GM23248 (cell line): ENCODE results near the gene NCAPD2. TPM values are rescaled to one million over a fixed set of nuclear protein-coding genes. Genes with fewer than 3 reads are reported as not detected.
"Not testable (repeated sequence)": the region's sequence is repeated elsewhere in the genome, so short reads cannot be mapped to it uniquely, and the experiment has no call there.

Experiments used
- DNase-seq: peaks from one replicate; pipeline ENCODE4 v3.0.0-alpha.2; 2015
- H2AFZ ChIP-seq: fragments of 200-600 bp; sonication (generic); 2 replicates; pipeline ENCODE4 v1.6.1; 2016; ENCODE audit warnings: antibody characterized with exemption
- H3F3A ChIP-seq: fragments of 200-600 bp; sonication (generic); 2 replicates; pipeline ENCODE4 v1.6.1; 2016; ENCODE audit warnings: mild to moderate bottlenecking, antibody characterized with exemption, mixed run types; ENCODE audit not compliant: insufficient read depth
- H3K27ac ChIP-seq: fragments of 200-600 bp; sonication (generic); 2 replicates; pipeline ENCODE4 v1.5.1; 2016; ENCODE audit warnings: mild to moderate bottlenecking
- H3K27me3 ChIP-seq: fragments of 200-600 bp; sonication (generic); replicated peaks from 2 replicates; pipeline ENCODE4 v1.6.1; 2016; ENCODE audit warnings: mild to moderate bottlenecking; ENCODE audit not compliant: insufficient read depth
- H3K36me3 ChIP-seq: fragments of 200-600 bp; sonication (generic); 2 replicates; pipeline ENCODE4 v1.6.1; 2016; ENCODE audit warnings: low read depth, mild to moderate bottlenecking
- H3K4me1 ChIP-seq: fragments of 200-600 bp; sonication (generic); 2 replicates; pipeline ENCODE4 v1.6.1; 2016; ENCODE audit warnings: mild to moderate bottlenecking; ENCODE audit not compliant: insufficient read depth
- H3K4me2 ChIP-seq: fragments of 200-600 bp; sonication (generic); one replicate; pipeline ENCODE4 v1.6.1; 2016; ENCODE audit warnings: mild to moderate bottlenecking; ENCODE audit not compliant: unreplicated experiment
- H3K4me3 ChIP-seq: fragments of 200-600 bp; sonication (generic); 2 replicates; pipeline ENCODE4 v1.5.1; 2016; ENCODE audit warnings: mild to moderate bottlenecking
- H3K79me2 ChIP-seq: fragments of 200-600 bp; sonication (generic); 2 replicates; pipeline ENCODE4 v1.6.1; 2016; ENCODE audit warnings: mild to moderate bottlenecking; ENCODE audit not compliant: insufficient read depth
- H3K9ac ChIP-seq: fragments of 200-600 bp; sonication (generic); 2 replicates; pipeline ENCODE4 v1.6.1; 2016; ENCODE audit warnings: mild to moderate bottlenecking
- H3K9me2 ChIP-seq: fragments of 200-600 bp; sonication (generic); 2 replicates; pipeline ENCODE4 v1.6.1; 2016; ENCODE audit warnings: mixed run types, mild to moderate bottlenecking, moderate library complexity; ENCODE audit not compliant: insufficient read depth
- H3K9me3 ChIP-seq: fragments of 200-600 bp; sonication (generic); one replicate; pipeline ENCODE4 v1.6.1; 2017; ENCODE audit warnings: low read depth
- H4K20me1 ChIP-seq: fragments of 200-600 bp; sonication (generic); 2 replicates; pipeline ENCODE4 v1.6.0; 2016; ENCODE audit not compliant: insufficient read depth
- EZH2 ChIP-seq: fragments of 200-600 bp; sonication (generic); IDR thresholded peaks from 2 replicates; pipeline ENCODE4 v1.6.1; 2018; ENCODE audit warnings: antibody characterized with exemption, mild to moderate bottlenecking; ENCODE audit not compliant: insufficient read depth, poor library complexity, severe bottlenecking
- EZH2phosphoT487 ChIP-seq: fragments of 200-600 bp; sonication (generic); IDR thresholded peaks from 2 replicates; pipeline ENCODE4 v1.6.1; 2018; ENCODE audit warnings: antibody characterized with exemption, moderate library complexity, mild to moderate bottlenecking, low read depth; ENCODE audit not compliant: insufficient read depth
- WGBS, 2 experiments: methylation state at CpG; one replicate each; pipeline ENCODE4 v1.1.6; 2015 to 2017; ENCODE audit warnings: low lambda C conversion rate in 2 of 2, low coverage in 1 of 2; ENCODE audit errors: missing lambda C conversion rate in 2 of 2; 5-methylcytosine and 5-hydroxymethylcytosine counted together
- in situ Hi-C: fragments of 300-500 bp; cut with MboI; formaldehyde crosslinking; loops from 2 replicates; pipeline ENCODE4 v1.15.0; 2020
- polyA plus RNA-seq: library from polyadenylated mRNA; unstranded; fragments of >200 nt; fragmentation: Nextera tagmentation; extraction: Ambion mirVana; gene quantifications from 2 replicates; pipeline ENCODE4 v1.2.1, GENCODE V29; 2016
- total RNA-seq: library from RNA; depleted of rRNA; stranded (reverse); fragments of >200 nt; shearing (Covaris generic); gene quantifications from 2 replicates; pipeline ENCODE4 v1.2.3, GENCODE V29; 2014

Gene NCAPD2
- total and polyA plus RNA-seq, 2 experiments from 2014 or later: 15.5 to 26.3 TPM

GRCh38 chr12:6553051-6553868 lies 59.4 kb downstream of the NCAPD2 start:
- no peaks in the 10 kb centered on the region for H3K27me3 ChIP-seq
- H3K9ac ChIP-seq: peak overlapping the region; percentile 89
- DNase-seq: peak; percentile 97
- WGBS, 2 experiments: 11 to 14% methylated on average over 15 of the region's 15 CpGs
- peak overlapping the region; percentile 89 for H3K4me3 ChIP-seq
- H3K9me3 ChIP-seq: no peaks in the 10 kb centered on the region
- no peak overlapping the region for H2AFZ ChIP-seq
- TF ChIP-seq EZH2 (no peak), EZH2phosphoT487 (no peak)
- peak overlapping the region; percentile 96 for H3K27ac ChIP-seq
- peaks cover 62% of the 10 kb centered on the region for H3K4me1 ChIP-seq
- in situ Hi-C loops: no loop called here
- peaks cover 65% of the 10 kb centered on the region for H3F3A ChIP-seq
- H4K20me1 ChIP-seq: no peaks in the 10 kb centered on the region
- H3K36me3 ChIP-seq: peaks cover 5% of the 10 kb centered on the region
- no peaks in the 10 kb centered on the region for H3K9me2 ChIP-seq
- H3K4me2 ChIP-seq: peak overlapping the region; percentile 100
- peaks cover 68% of the 10 kb centered on the region for H3K79me2 ChIP-seq

DNA sequence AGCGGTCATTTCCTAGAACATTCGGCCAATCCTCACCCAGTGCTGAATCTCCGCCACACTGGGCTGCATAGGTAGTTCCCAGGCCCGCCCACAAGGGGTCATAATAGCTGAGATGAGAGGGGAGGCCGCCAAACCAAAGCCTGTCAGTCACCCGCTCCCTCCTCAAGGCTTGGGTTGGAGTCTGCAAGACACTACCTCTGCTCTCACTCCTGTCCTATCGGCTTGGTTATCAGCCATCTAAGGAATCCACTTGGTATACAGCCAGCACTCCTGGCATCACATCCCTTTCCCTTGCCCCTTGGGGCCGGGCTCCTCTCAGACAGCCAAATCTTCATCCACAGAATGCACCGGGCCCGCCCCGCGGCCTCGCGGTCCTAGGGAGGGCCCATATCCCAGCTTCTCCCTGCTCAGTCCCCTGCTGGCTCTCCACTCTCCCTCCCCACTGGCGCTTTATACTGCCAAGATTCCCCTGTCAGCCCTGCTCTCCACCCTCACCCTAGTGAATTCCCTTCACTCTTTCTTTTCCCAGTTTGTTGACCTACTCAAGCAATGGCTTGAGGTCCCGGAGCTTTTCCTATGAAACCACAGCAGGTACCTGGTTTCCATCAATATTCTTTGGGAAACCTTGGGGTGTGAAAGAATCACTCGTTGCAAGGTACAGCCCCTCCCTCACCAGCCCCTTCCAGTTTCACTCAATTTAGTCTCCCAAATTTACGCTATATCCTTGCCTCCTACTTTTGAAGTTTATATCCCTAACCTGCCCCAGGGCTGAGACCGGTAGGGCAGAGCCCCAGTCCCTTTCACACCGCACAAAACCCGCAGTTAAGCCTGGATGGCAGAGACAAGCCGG lies 60.5 kb downstream of the NCAPD2 start:
- peak overlapping the region; percentile 89 for H3K4me3 ChIP-seq
- peak overlapping the region; percentile 55 for H2AFZ ChIP-seq
- no peaks in the 10 kb centered on the region for H3K9me3 ChIP-seq
- no peaks in the 10 kb centered on the region for H3K9me2 ChIP-seq
- H3K9ac ChIP-seq: peak overlapping the region; percentile 89
- H3K4me2 ChIP-seq: peak overlapping the region; percentile 100
- H3K79me2 ChIP-seq: peaks cover 66% of the 10 kb centered on the region
- no peaks in the 10 kb centered on the region for H3K27me3 ChIP-seq
- 3 to 5% methylated on average over 22 of the region's 22 CpGs for WGBS, 2 experiments
- in situ Hi-C loops: no loop called here
- H3K4me1 ChIP-seq: peaks cover 51% of the 10 kb centered on the region
- TF ChIP-seq EZH2 (no peak), EZH2phosphoT487 (no peak)
- H3K27ac ChIP-seq: peak overlapping the region; percentile 96
- no peaks in the 10 kb centered on the region for H4K20me1 ChIP-seq
- H3K36me3 ChIP-seq: peaks cover 10% of the 10 kb centered on the region
- peaks cover 65% of the 10 kb centered on the region for H3F3A ChIP-seq
- DNase-seq: peak; percentile 85

DNA sequence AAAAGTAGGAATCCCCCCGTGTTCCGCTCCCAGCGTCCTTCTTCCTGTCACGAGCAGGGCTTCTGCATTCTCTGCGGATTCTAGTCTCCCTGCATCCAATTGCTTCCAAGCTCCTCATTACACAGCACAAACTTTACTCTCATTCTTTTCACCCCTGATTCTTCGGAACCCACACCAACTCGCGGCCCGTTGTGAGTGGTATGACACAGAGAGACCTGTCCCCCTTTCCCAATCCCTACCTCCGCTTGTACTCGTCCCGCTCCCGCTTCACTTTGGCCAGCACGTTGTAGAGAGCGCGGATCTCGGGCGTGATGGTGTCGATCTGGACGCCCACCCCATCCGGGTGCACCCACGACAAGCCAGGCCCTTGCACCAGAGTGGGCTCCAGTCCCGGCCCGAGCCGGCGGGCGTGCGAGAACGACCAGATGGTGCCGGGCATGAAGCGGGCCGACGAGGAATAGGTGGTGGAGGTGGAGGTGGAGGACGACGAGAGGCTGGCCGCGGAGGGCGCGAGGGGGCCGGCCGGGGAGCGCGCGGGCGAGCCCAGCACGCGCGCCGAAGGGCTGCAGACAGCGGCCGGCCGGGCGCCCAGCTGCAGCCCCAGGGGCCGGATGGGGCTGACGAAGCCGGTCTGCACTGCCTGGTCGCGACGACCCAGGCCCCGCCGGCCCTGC lies 61.3 kb downstream of the NCAPD2 start:
- Histone ChIP-seq H3K36me3 (peaks cover 18% of the 10 kb centered on the region), H2AFZ (peak overlapping the region; percentile 55), H3K4me1 (peaks cover 43% of the 10 kb centered on the region), H4K20me1 (no peaks in the 10 kb centered on the region), H3K79me2 (peaks cover 58% of the 10 kb centered on the region), H3K4me3 (peak overlapping the region; percentile 89), H3K4me2 (peak overlapping the region; percentile 100), H3K27ac (peak overlapping the region; percentile 96), H3K9ac (peak overlapping the region; percentile 89), H3K9me2 (no peaks in the 10 kb centered on the region), H3K27me3 (no peaks in the 10 kb centered on the region), H3K9me3 (no peaks in the 10 kb centered on the region), H3F3A (peaks cover 62% of the 10 kb centered on the region)
- in situ Hi-C loops: no loop called here
- peak; percentile 57 for DNase-seq
- 1 to 2% methylated on average over 33 to 61 of the region's 61 CpGs for WGBS, 2 experiments
- no peak for TF ChIP-seq EZH2
- no peak for TF ChIP-seq EZH2phosphoT487

- in situ Hi-C loops: not testable (repeated sequence)
Observed at GRCh38 chr12:6556496-6556817, 62.6 kb downstream of the NCAPD2 start.

More at GRCh38 chr12:6556496-6556817, 62.6 kb downstream of the NCAPD2 start:
- H3K9me3 ChIP-seq, H4K20me1 ChIP-seq, DNase-seq, H3K27ac ChIP-seq, H3K9ac ChIP-seq, H3K9me2 ChIP-seq, H3K27me3 ChIP-seq: not testable (repeated sequence)
- Histone ChIP-seq H3K36me3 (peaks cover 30% of the 10 kb centered on the region), H3K79me2 (peaks cover 46% of the 10 kb centered on the region), H2AFZ (peak overlapping the region; percentile 5; the same call in 1 of the 2 replicates), H3F3A (peaks cover 52% of the 10 kb centered on the region), H3K4me3 (0 out of 2 replicates have a peak overlapping the region, but pooled peaks have one; percentile 89), H3K4me1 (peaks cover 30% of the 10 kb centered on the region), H3K4me2 (peak overlapping the region; percentile 15)
- 63 to 71% methylated on average over 7 of the region's 7 CpGs for WGBS, 2 experiments
